ENCODE measurements around the gene CIB4.

The CIB4 gene

GRCh38 chr2:26617588-26618083 is 23.5 kb downstream of the CIB4 start:
- Mint-ChIP-seq H3K4me3 (peak overlapping the region in 2 of 3 experiments; percentile 4 to 7), H3K4me1 (peaks cover 44% of the 10 kb centered on the region), H3K9me3 (peaks cover 11% of the 10 kb centered on the region), H3K27me3 (ENCODE audit: low read depth) (peaks cover 73% of the 10 kb centered on the region), H3K27ac (no peak overlapping the region), H3K36me3 (ENCODE audit: low read depth) (no peaks in the 10 kb centered on the region)
- TF ChIP-seq, protein P1, sequence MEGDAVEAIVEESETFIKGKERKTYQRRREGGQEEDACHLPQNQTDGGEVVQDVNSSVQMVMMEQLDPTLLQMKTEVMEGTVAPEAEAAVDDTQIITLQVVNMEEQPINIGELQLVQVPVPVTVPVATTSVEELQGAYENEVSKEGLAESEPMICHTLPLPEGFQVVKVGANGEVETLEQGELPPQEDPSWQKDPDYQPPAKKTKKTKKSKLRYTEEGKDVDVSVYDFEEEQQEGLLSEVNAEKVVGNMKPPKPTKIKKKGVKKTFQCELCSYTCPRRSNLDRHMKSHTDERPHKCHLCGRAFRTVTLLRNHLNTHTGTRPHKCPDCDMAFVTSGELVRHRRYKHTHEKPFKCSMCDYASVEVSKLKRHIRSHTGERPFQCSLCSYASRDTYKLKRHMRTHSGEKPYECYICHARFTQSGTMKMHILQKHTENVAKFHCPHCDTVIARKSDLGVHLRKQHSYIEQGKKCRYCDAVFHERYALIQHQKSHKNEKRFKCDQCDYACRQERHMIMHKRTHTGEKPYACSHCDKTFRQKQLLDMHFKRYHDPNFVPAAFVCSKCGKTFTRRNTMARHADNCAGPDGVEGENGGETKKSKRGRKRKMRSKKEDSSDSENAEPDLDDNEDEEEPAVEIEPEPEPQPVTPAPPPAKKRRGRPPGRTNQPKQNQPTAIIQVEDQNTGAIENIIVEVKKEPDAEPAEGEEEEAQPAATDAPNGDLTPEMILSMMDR (IDR thresholded peaks at IDR 0.05; ENCODE audit: unreplicated experiment in 3 of 3) = no peak

GRCh38 chr2:26616706-26617587 is 24.2 kb downstream of the CIB4 start:
- Mint-ChIP-seq H3K36me3 (ENCODE audit: low read depth) (no peaks in the 10 kb centered on the region), H3K27me3 (ENCODE audit: low read depth) (peaks cover 68% of the 10 kb centered on the region), H3K4me3 (peak overlapping the region in 2 of 3 experiments; percentile 4 to 7), H3K27ac (no peak overlapping the region), H3K4me1 (peaks cover 51% of the 10 kb centered on the region), H3K9me3 (peaks cover 11% of the 10 kb centered on the region)
- TF ChIP-seq, protein P1 (IDR thresholded peaks at IDR 0.05; ENCODE audit: unreplicated experiment in 3 of 3) = no peak

GRCh38 chr2:26615860-26616705 is 25.1 kb downstream of the CIB4 start:
- Mint-ChIP-seq H3K36me3 (ENCODE audit: low read depth) (no peaks in the 10 kb centered on the region), H3K27ac (no peak overlapping the region), H3K9me3 (peaks cover 6% of the 10 kb centered on the region), H3K27me3 (ENCODE audit: low read depth) (peaks cover 59% of the 10 kb centered on the region), H3K4me1 (peaks cover 59% of the 10 kb centered on the region), H3K4me3 (no peak overlapping the region)
- TF ChIP-seq, protein P1 (IDR thresholded peaks at IDR 0.05; ENCODE audit: unreplicated experiment in 3 of 3) = no peak

GRCh38 chr2:26615336-26615859 is 25.8 kb downstream of the CIB4 start:
- TF ChIP-seq, protein P1 (IDR thresholded peaks at IDR 0.05; ENCODE audit: unreplicated experiment in 3 of 3) = no peak
- Mint-ChIP-seq H3K27me3 (ENCODE audit: low read depth) (peaks cover 52% of the 10 kb centered on the region), H3K9me3 (no peaks in the 10 kb centered on the region), H3K4me1 (peaks cover 64% of the 10 kb centered on the region), H3K27ac (no peak overlapping the region), H3K4me3 (no peak overlapping the region), H3K36me3 (ENCODE audit: low read depth) (no peaks in the 10 kb centered on the region)

DNA sequence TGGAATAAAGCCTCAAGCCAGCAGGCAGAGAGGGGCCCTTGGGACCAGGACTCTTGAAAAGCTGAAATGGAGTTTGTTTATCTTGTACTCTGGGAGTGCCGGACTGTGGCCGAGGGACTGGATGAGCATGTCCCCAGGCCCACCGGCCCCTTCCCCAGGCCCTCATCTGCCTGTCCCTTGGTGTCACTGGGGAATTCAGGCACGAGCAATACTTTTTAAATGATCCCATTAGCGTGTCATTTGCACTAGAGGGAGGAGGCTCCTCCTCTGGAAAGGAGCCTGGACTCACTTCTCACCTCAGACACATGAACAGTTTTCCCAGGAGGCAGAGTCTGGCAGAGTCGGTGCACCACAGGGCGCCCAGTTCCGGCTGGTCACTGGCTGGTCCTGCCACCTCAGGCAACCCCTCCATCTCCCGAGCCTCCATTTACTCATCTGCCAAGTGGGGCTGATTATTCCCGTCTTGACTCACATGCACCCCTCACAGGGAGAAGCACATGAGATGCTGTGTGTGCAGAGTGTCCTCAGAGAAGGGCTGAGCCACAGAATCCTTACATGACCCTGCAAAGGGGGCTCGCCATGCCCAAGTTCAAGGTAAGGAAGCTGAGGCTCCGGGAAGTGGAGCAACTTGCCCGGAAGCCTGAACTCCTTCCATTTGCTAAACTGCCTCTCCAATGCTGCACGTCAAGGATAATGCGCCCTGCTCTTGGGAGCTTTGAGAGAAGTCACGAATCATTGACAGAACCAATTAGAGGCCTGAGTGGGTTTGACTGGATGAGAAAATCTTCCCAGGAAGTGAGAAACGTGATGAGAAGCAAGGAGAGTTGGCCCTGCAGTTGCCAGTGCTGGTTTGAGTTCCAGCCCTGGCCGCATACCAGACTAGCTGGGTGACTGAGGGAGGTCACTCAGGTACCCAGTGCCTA is 26.7 kb downstream of the CIB4 start:
- Mint-ChIP-seq H3K4me3 (no peak overlapping the region), H3K36me3 (ENCODE audit: low read depth) (no peaks in the 10 kb centered on the region), H3K27me3 (ENCODE audit: low read depth) (peaks cover 47% of the 10 kb centered on the region), H3K4me1 (peaks cover 73% of the 10 kb centered on the region), H3K9me3 (no peaks in the 10 kb centered on the region), H3K27ac (peak overlapping the region; percentile 56 to 90 (median 65))
- TF ChIP-seq, protein P1 (IDR thresholded peaks at IDR 0.05; ENCODE audit: unreplicated experiment in 3 of 3) = no peak
